ENCODE data around the gene LRP5.

LRP5 gene

GRCh38 chr11:68350759-68351449, 38.5 kb downstream of the LRP5 start:
- DNase-seq = no peak

GRCh38 chr11:68351450-68352275, 39.3 kb downstream of the LRP5 start:
- DNase-seq = no peak

- DNase-seq = no peak
Observed at GRCh38 chr11:68352591-68352990, 40.2 kb downstream of the LRP5 start.

- no peak for DNase-seq
Observed at GRCh38 chr11:68353118-68353517, 40.7 kb downstream of the LRP5 start.

- DNase-seq = no peak
Observed at GRCh38 chr11:68353669-68354068, 41.3 kb downstream of the LRP5 start.

GRCh38 chr11:68354148-68354872, 41.9 kb downstream of the LRP5 start:
- peak in 1 of 2 experiments; percentile 12 for DNase-seq

- DNase-seq = no peak
Observed at GRCh38 chr11:68355471-68355870, 43.1 kb downstream of the LRP5 start.

GRCh38 chr11:68357568-68357967, 45.2 kb downstream of the LRP5 start:
- no peak for DNase-seq

- no peak for DNase-seq
Observed at GRCh38 chr11:68358416-68358815, 46.0 kb downstream of the LRP5 start.

GRCh38 chr11:68361702-68362101, 49.3 kb downstream of the LRP5 start:
- DNase-seq = no peak

- DNase-seq = no peak
Observed at GRCh38 chr11:68362801-68363379, 50.5 kb downstream of the LRP5 start.

GRCh38 chr11:68363776-68364175, 51.4 kb downstream of the LRP5 start:
- no peak for DNase-seq

GRCh38 chr11:68364581-68364980, 52.2 kb downstream of the LRP5 start:
- DNase-seq = no peak

GRCh38 chr11:68365943-68366435, 53.6 kb downstream of the LRP5 start:
- DNase-seq = no peak

GRCh38 chr11:68367252-68367651, 54.9 kb downstream of the LRP5 start:
- DNase-seq = no peak

GRCh38 chr11:68369756-68370155, 57.4 kb downstream of the LRP5 start:
- DNase-seq = no peak

- DNase-seq = no peak
Observed at GRCh38 chr11:68370211-68371111, 58.1 kb downstream of the LRP5 start.

GRCh38 chr11:68371171-68372041, 59.0 kb downstream of the LRP5 start:
- DNase-seq = no peak

- no peak for DNase-seq
Observed at GRCh38 chr11:68372114-68372513, 59.7 kb downstream of the LRP5 start.

- DNase-seq = no peak
Observed at GRCh38 chr11:68372625-68373024, 60.2 kb downstream of the LRP5 start.

Data from SW 1271 (cell line).